Frontal cortex (tissue), 4 donors: ENCODE results near the gene RTCA. TPM values are rescaled to one million over a fixed set of nuclear protein-coding genes. Genes with fewer than 3 reads are reported as not detected.
"Not testable (repeated sequence)": the region's sequence is repeated elsewhere in the genome, so short reads cannot be mapped to it uniquely, and the experiment has no call there.

Experiments used
- DNase-seq, 2 donors: peaks; one replicate each; pipeline ENCODE4 v3.0.0; 2012; ENCODE audit warnings: low spot score in 2 of 2
- FAIRE-seq: peaks from 2 replicates; lab custom pipeline; 2012; peaks lifted over from hg19 to GRCh38; lab: Jason Lieb, UNC
- total RNA-seq: library from RNA; depleted of rRNA; stranded (reverse); fragments of >200 nt; gene quantifications from one replicate; pipeline ENCODE4 v1.2.3, GENCODE V29; 2014
- donor health status: control.
- donor health status: control.
- donor health status: control.

The RTCA gene
- total RNA-seq, 1 donor from 2014 or later = 69.7 TPM

DNA sequence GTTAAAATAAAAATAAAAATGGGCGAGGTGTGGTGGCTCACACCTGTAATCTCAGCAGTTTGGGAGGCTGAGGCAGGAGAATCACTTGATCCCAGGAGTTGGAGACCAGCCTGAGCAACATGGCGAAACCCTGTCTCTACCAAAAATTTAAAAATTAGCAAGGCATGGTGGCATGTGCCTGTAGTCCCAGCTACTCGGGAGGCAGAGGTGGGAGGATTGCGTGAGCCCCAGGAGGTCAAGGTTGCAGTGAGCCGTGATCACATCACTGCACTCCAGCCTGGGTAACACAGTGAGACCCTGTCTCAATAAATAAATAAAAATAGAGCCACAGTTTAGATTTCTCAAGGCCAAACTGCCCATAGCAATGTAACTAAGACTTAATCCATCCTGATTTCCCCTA lies 9.7 kb upstream of the RTCA start:
- FAIRE-seq, DNase-seq: not testable (repeated sequence)

GRCh38 chr1:100258427-100258826 lies 7.6 kb upstream of the RTCA start:
- DNase-seq = not testable (repeated sequence)

GRCh38 chr1:100261686-100262085 lies 4.3 kb upstream of the RTCA start:
- DNase-seq (no peak), FAIRE-seq (no peak)

More at GRCh38 chr1:100258427-100258826, 7.6 kb upstream of the RTCA start:
- FAIRE-seq = not testable (repeated sequence)

- not testable (repeated sequence) for FAIRE-seq, DNase-seq
Measured at GRCh38 chr1:100264081-100264480, 1.9 kb upstream of the RTCA start.

DNA sequence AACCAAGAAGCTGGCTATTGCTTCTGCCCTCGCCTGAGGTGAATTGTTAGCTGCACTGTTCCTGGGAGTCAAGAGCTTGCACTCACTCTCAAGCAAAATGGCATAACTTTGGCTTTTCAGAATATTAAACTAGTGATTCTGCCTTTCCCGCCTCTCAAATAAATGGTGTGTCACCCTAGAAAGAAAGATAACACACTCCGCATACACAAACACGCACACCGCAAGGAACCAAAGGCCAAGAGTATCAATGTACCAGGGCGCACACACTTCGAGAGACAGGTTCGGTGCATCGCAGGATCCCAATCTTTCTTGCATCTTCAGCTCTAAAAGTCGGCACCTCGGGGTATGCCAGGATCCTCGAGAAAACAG lies 470 bp upstream of the RTCA start:
- FAIRE-seq = no peak
- no peak for DNase-seq

- no peak for DNase-seq
- FAIRE-seq = no peak
Measured at GRCh38 chr1:100266741-100267140, 725 bp downstream of the RTCA start.

DNA sequence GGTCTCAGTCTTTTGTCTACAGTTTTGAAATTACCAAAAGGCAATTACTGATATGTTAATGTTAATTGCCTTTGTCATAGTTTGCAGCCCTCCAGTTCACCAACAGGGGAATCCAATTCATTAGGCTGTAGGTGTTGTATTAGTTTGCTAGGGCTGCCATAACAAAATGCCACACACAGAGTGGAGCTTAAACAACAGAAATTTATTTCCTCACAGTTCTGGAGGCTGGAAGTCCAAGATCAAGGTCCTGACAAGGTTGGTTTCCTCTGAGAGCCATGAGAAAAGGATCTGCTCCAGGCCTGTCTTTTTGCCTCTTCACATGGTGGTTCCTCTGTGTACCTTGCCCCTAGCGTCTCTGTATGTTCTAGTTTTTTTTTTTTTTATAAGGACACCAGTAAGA lies 1.3 kb downstream of the RTCA start:
- no peak for DNase-seq
- FAIRE-seq = no peak

DNA sequence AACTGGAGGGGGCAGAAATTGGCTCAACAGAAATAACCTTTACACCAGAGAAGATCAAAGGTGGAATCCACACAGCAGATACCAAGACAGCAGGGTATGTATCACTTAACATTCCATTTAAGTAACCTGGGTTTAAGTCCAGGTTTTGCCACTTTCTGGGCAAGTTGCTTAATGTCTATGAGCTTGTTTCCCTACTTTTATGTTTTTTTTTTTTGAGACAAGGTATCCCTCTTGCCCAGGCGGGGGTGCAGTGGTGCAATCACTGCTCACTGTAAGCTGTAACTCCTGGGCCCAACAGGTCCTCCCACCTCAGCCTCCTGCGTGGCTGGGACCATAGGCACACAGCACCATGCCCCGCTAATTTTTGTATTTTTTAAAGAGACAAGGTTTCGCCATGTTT lies 2.2 kb downstream of the RTCA start:
- DNase-seq (no peak), FAIRE-seq (no peak)

GRCh38 chr1:100277866-100278265 lies 11.8 kb downstream of the RTCA start:
- FAIRE-seq = no peak

GRCh38 chr1:100279358-100279923 lies 13.4 kb downstream of the RTCA start:
- FAIRE-seq = no peak

More at GRCh38 chr1:100277866-100278265, 11.8 kb downstream of the RTCA start:
- no peak for DNase-seq

GRCh38 chr1:100279954-100280682 lies 14.1 kb downstream of the RTCA start:
- FAIRE-seq (no peak), DNase-seq (no peak)

More at GRCh38 chr1:100279358-100279923, 13.4 kb downstream of the RTCA start:
- DNase-seq = no peak

- DNase-seq (no peak), FAIRE-seq (no peak)
Measured at GRCh38 chr1:100284591-100284990, 18.6 kb downstream of the RTCA start.

DNA sequence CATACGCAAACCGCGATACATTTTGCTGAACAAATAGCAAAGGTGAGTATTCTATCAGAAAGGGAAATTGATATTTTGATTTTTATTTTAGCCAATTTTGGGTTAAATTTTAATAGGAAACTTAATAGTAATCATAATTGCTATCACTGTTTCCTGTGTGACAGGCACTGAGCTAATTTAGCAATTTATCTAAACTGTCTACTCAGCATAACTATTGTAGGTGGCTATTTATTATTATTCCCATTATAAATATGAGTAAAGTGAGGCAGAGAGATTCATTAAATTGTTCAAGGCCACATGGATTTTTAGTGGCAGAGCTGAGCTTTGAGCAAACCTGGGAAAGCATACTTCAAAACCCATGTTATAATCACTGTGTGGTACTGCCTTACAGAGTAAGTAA lies 21.1 kb downstream of the RTCA start:
- DNase-seq (no peak), FAIRE-seq (no peak)

DNA sequence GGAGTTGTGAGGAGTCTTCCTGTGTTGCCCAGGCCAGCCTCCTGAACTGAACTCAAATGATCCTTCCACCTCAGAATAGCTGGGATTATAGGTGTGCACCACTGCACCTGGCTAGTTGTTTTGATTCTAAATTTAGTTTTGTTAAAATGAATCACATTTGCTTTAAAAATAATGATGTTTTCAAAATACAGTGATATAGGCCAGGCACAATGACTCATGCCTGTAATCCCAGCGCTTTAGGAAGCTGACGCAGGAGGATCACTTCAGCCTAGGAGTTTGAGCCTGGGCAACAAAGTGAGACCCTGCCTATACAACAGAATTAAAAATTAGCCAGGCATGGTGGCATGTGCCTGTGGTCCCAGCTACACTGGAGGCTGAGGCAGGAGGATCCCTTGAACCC lies 24.3 kb downstream of the RTCA start:
- no peak for FAIRE-seq
- no peak for DNase-seq

DNA sequence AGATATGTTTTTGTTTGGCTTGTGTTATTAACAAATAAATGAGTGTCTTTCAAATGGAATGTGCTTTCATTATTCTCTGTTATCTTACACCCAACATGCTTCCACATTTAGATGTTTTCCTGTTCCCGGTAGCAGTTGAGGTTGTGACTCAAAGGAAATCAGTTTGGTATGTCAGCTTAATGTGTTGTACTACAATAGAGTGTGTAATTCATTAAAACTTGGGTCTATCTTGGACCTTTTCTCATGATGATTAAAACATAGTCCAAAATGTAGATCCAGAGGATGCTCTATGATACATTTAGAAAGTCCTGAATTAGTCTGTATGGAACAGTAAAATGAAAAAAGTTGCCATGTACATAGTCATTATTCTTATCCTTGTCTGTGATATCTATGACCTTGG lies 26.7 kb downstream of the RTCA start:
- DNase-seq (no peak), FAIRE-seq (no peak)

DNA sequence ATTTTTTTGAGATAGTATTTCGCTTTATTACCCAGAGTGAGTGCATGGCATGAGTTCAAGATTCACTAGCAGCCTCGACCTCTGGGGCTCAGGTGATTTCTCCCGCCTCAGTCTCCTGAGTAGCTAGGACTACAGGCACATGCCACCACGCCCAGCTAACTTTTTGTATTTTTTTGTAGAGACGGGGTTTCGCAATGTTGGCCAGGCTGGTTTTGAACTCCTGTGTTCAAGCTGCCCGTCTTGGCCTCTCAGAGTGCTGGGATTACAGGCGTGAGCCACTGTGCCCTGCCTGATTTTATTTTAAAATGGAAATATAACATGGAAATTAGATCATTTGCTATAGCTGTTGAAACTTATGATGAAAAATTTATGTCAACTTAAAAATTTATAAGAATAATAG lies 30.1 kb downstream of the RTCA start:
- no peak for FAIRE-seq
- DNase-seq = no peak

DNA sequence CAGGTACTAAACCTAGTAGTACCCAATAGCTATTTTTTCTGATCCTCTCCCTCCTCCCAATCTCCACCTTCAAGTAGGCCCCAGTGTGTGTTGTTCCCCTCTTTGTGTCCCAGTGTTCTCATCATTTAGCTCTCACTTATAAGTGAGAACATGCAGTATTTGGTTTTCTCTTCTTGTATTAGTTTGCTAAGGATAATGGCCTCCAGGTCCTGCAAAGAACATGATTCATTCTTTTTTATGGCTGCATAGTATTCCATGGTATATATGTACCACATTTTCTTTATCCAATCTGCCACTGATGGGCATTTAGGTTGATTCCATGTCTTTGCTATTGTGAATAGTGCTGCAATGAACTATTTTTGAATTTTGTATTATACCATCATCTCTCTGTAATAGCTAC lies 31.0 kb downstream of the RTCA start:
- FAIRE-seq, DNase-seq: not testable (repeated sequence)

- FAIRE-seq = no peak
Measured at GRCh38 chr1:100298512-100298911, 32.5 kb downstream of the RTCA start.

GRCh38 chr1:100299521-100300222 lies 33.7 kb downstream of the RTCA start:
- no peak for FAIRE-seq
- no peak for DNase-seq

More at GRCh38 chr1:100298512-100298911, 32.5 kb downstream of the RTCA start:
- no peak for DNase-seq

DNA sequence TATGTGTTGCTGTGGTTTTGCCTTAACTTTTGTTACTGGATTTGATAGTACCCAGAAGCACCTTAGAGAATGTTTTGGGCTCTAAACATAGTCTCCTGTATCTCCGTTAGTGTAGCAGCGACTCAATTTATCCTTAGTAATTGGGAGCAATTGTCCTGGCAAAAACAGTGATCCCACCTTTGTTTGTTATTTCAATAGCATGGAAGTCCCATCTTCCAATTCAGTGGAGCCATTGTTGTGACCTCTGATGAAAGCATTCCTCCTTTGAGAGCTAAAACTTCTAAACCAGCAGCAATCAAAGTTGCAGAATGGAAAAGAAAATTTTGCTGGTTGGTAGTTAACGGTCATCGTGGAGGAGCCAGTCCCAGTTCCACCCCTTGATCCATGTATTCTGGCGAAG lies 34.7 kb downstream of the RTCA start:
- DNase-seq (no peak), FAIRE-seq (no peak)

DNA sequence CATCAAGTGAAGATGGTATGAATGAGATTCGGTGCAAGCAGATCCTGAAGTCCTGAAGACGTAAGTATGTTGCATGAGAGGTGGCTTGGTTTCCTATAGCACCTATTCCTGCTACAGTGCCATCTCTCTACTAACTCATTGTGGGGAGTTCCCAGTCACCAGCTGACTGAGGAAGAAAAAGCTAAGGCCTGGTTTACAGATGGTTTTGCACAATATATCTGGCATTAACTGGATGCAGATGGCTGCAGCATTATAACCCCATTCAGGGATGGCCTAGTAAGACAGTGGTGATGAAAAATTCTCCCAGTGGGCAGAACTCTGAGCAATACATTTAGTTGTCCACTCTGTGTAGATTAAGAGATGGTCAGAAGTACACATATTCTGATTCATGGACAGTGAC lies 36.7 kb downstream of the RTCA start:
- DNase-seq = no peak
- FAIRE-seq = no peak
